ENCODE results near the gene KIRREL3. TPM values are rescaled to one million over a fixed set of nuclear protein-coding genes. Genes with fewer than 3 reads are reported as not detected.

Gene KIRREL3
- total and polyA plus RNA-seq, 3 experiments from 2014 or later, result not detected

GRCh38 chr11:126634963-126635362 lies 365.6 kb downstream of the KIRREL3 start:
- DNase-seq, result no peak
- Mint-ChIP-seq H3K4me1 (no peaks in the 10 kb centered on the region), H3K9me3 (no peaks in the 10 kb centered on the region), H3K27me3 (peaks cover 9 to 22% of the 10 kb centered on the region in 2 donors), H3K36me3 (no peaks in the 10 kb centered on the region), H3K4me3 (no peak overlapping the region), H3K27ac (no peak overlapping the region)
- no peaks in the 10 kb centered on the region for H3K27me3 ChIP-seq (ENCODE audit: insufficient read depth, low read length, poor library complexity, severe bottlenecking)
- no peaks in the 10 kb centered on the region for H3K36me3 ChIP-seq (ENCODE audit: insufficient read depth, low read length)
- POLR2A ChIA-PET, result no interaction called here
- H3K27ac ChIP-seq (ENCODE audit: low read depth, low read length), result no peak overlapping the region
- CTCF ChIA-PET, result no interaction called here
- H3K4me1 ChIP-seq (ENCODE audit: insufficient read depth, low read length), result no peaks in the 10 kb centered on the region
- no peak overlapping the region for H3K4me3 ChIP-seq (ENCODE audit: low read length)
- no peaks in the 10 kb centered on the region for H3K9me3 ChIP-seq (ENCODE audit: low read length)

GRCh38 chr11:126633330-126633729 lies 367.2 kb downstream of the KIRREL3 start:
- ChIA-PET CTCF (no interaction called here), POLR2A (no interaction called here)
- H3K4me3 ChIP-seq (ENCODE audit: low read length), result no peak overlapping the region

GRCh38 chr11:126630893-126631798 lies 369.4 kb downstream of the KIRREL3 start:
- Histone ChIP-seq H3K27me3 (ENCODE audit: insufficient read depth, low read length, poor library complexity, severe bottlenecking) (no peaks in the 10 kb centered on the region), H3K4me3 (ENCODE audit: low read length) (no peak overlapping the region), H3K9me3 (ENCODE audit: low read length) (no peaks in the 10 kb centered on the region), H3K27ac (ENCODE audit: low read depth, low read length) (no peak overlapping the region), H3K4me1 (ENCODE audit: insufficient read depth, low read length) (no peaks in the 10 kb centered on the region), H3K36me3 (ENCODE audit: insufficient read depth, low read length) (no peaks in the 10 kb centered on the region)
- Mint-ChIP-seq H3K36me3 (no peaks in the 10 kb centered on the region), H3K27ac (no peak overlapping the region), H3K27me3 (peaks cover 2 to 5% of the 10 kb centered on the region in 2 donors), H3K4me3 (no peak overlapping the region), H3K4me1 (no peaks in the 10 kb centered on the region), H3K9me3 (no peaks in the 10 kb centered on the region)
- ChIA-PET CTCF (no interaction called here), POLR2A (no interaction called here)
- DNase-seq, result no peak

More at GRCh38 chr11:126633330-126633729, 367.2 kb downstream of the KIRREL3 start:
- Mint-ChIP-seq H3K4me1 (no peaks in the 10 kb centered on the region), H3K9me3 (no peaks in the 10 kb centered on the region), H3K27me3 (peaks cover 10 to 13% of the 10 kb centered on the region in 2 donors), H3K36me3 (no peaks in the 10 kb centered on the region), H3K27ac (no peak overlapping the region), H3K4me3 (no peak overlapping the region)
- Histone ChIP-seq H3K27me3 (ENCODE audit: insufficient read depth, low read length, poor library complexity, severe bottlenecking) (no peaks in the 10 kb centered on the region), H3K36me3 (ENCODE audit: insufficient read depth, low read length) (no peaks in the 10 kb centered on the region), H3K9me3 (ENCODE audit: low read length) (no peaks in the 10 kb centered on the region), H3K4me1 (ENCODE audit: insufficient read depth, low read length) (no peaks in the 10 kb centered on the region), H3K27ac (ENCODE audit: low read depth, low read length) (no peak overlapping the region)
- DNase-seq, result no peak

GRCh38 chr11:126630488-126630887 lies 370.1 kb downstream of the KIRREL3 start:
- Histone ChIP-seq H3K27me3 (ENCODE audit: insufficient read depth, low read length, poor library complexity, severe bottlenecking) (no peaks in the 10 kb centered on the region), H3K27ac (ENCODE audit: low read depth, low read length) (no peak overlapping the region), H3K9me3 (ENCODE audit: low read length) (no peaks in the 10 kb centered on the region), H3K36me3 (ENCODE audit: insufficient read depth, low read length) (no peaks in the 10 kb centered on the region), H3K4me3 (ENCODE audit: low read length) (no peak overlapping the region), H3K4me1 (ENCODE audit: insufficient read depth, low read length) (no peaks in the 10 kb centered on the region)
- ChIA-PET POLR2A (no interaction called here), CTCF (no interaction called here)
- H3K27ac Mint-ChIP-seq, result no peak overlapping the region
- H3K4me1 Mint-ChIP-seq, result no peaks in the 10 kb centered on the region
- H3K27me3 Mint-ChIP-seq, result peaks cover under 1 to 2% of the 10 kb centered on the region in 2 donors
- no peaks in the 10 kb centered on the region for H3K36me3 Mint-ChIP-seq
- DNase-seq, result no peak
- peaks cover 0 to 2% (median 0%) of the 10 kb centered on the region in 5 donors for H3K9me3 Mint-ChIP-seq
- H3K4me3 Mint-ChIP-seq, result no peak overlapping the region

- Histone ChIP-seq H3K27ac (ENCODE audit: low read depth, low read length) (no peak overlapping the region), H3K9me3 (ENCODE audit: low read length) (no peaks in the 10 kb centered on the region), H3K36me3 (ENCODE audit: insufficient read depth, low read length) (no peaks in the 10 kb centered on the region), H3K27me3 (ENCODE audit: insufficient read depth, low read length, poor library complexity, severe bottlenecking) (no peaks in the 10 kb centered on the region), H3K4me1 (ENCODE audit: insufficient read depth, low read length) (no peaks in the 10 kb centered on the region), H3K4me3 (ENCODE audit: low read length) (no peak overlapping the region)
- Mint-ChIP-seq H3K27ac (no peak overlapping the region), H3K36me3 (no peaks in the 10 kb centered on the region), H3K9me3 (peaks cover 0 to 2% (median 0%) of the 10 kb centered on the region in 5 donors), H3K27me3 (peaks cover 0 to 2% of the 10 kb centered on the region in 2 donors), H3K4me1 (no peaks in the 10 kb centered on the region), H3K4me3 (no peak overlapping the region)
- ChIA-PET CTCF (no interaction called here), POLR2A (no interaction called here)
- DNase-seq, result no peak
Observed at GRCh38 chr11:126628790-126629621, 371.6 kb downstream of the KIRREL3 start.

- POLR2A ChIA-PET, result no interaction called here
Observed at GRCh38 chr11:126628450-126628789, 372.1 kb downstream of the KIRREL3 start.

GRCh38 chr11:126627421-126627820 lies 373.1 kb downstream of the KIRREL3 start:
- Mint-ChIP-seq H3K4me3 (no peak overlapping the region), H3K9me3 (peaks cover 0 to 2% (median 0%) of the 10 kb centered on the region in 5 donors)

More at GRCh38 chr11:126628450-126628789, 372.1 kb downstream of the KIRREL3 start:
- CTCF ChIA-PET, result no interaction called here
- Histone ChIP-seq H3K36me3 (ENCODE audit: insufficient read depth, low read length) (no peaks in the 10 kb centered on the region), H3K4me3 (ENCODE audit: low read length) (no peak overlapping the region), H3K27me3 (ENCODE audit: insufficient read depth, low read length, poor library complexity, severe bottlenecking) (no peaks in the 10 kb centered on the region), H3K4me1 (ENCODE audit: insufficient read depth, low read length) (no peaks in the 10 kb centered on the region), H3K9me3 (ENCODE audit: low read length) (no peaks in the 10 kb centered on the region), H3K27ac (ENCODE audit: low read depth, low read length) (no peak overlapping the region)
- Mint-ChIP-seq H3K4me1 (no peaks in the 10 kb centered on the region), H3K36me3 (no peaks in the 10 kb centered on the region), H3K27me3 (peaks cover 1 to 2% of the 10 kb centered on the region in 2 donors), H3K9me3 (peaks cover 0 to 2% (median 0%) of the 10 kb centered on the region in 5 donors), H3K4me3 (no peak overlapping the region), H3K27ac (no peak overlapping the region)
- DNase-seq, result no peak

GRCh38 chr11:126624506-126624905 lies 376.1 kb downstream of the KIRREL3 start:
- no peaks in the 10 kb centered on the region for H3K4me1 Mint-ChIP-seq
- CTCF ChIA-PET, result no interaction called here
- peaks cover 0 to 3% (median 0%) of the 10 kb centered on the region in 5 donors for H3K9me3 Mint-ChIP-seq

More at GRCh38 chr11:126627421-126627820, 373.1 kb downstream of the KIRREL3 start:
- no peaks in the 10 kb centered on the region for H3K36me3 Mint-ChIP-seq
- H3K9me3 ChIP-seq (ENCODE audit: low read length), result no peaks in the 10 kb centered on the region
- CTCF ChIA-PET, result no interaction called here
- no peak for DNase-seq
- no peaks in the 10 kb centered on the region for H3K4me1 Mint-ChIP-seq
- POLR2A ChIA-PET, result no interaction called here
- H3K27ac ChIP-seq (ENCODE audit: low read depth, low read length), result no peak overlapping the region
- no peaks in the 10 kb centered on the region for H3K4me1 ChIP-seq (ENCODE audit: insufficient read depth, low read length)
- no peak overlapping the region for H3K4me3 ChIP-seq (ENCODE audit: low read length)
- no peaks in the 10 kb centered on the region for H3K36me3 ChIP-seq (ENCODE audit: insufficient read depth, low read length)
- no peak overlapping the region for H3K27ac Mint-ChIP-seq
- no peaks in the 10 kb centered on the region for H3K27me3 ChIP-seq (ENCODE audit: insufficient read depth, low read length, poor library complexity, severe bottlenecking)
- peaks cover 2 to 4% of the 10 kb centered on the region in 2 donors for H3K27me3 Mint-ChIP-seq

More at GRCh38 chr11:126624506-126624905, 376.1 kb downstream of the KIRREL3 start:
- H3K9me3 ChIP-seq (ENCODE audit: low read length), result no peaks in the 10 kb centered on the region
- no peak overlapping the region for H3K4me3 ChIP-seq (ENCODE audit: low read length)
- Mint-ChIP-seq H3K27me3 (peaks cover 2 to 9% of the 10 kb centered on the region in 2 donors), H3K36me3 (peaks cover 0 to 1% (median 0%) of the 10 kb centered on the region in 3 donors), H3K27ac (no peak overlapping the region), H3K4me3 (no peak overlapping the region)
- H3K27ac ChIP-seq (ENCODE audit: low read depth, low read length), result no peak overlapping the region
- H3K27me3 ChIP-seq (ENCODE audit: insufficient read depth, low read length, poor library complexity, severe bottlenecking), result no peaks in the 10 kb centered on the region
- H3K36me3 ChIP-seq (ENCODE audit: insufficient read depth, low read length), result no peaks in the 10 kb centered on the region
- POLR2A ChIA-PET, result no interaction called here
- no peaks in the 10 kb centered on the region for H3K4me1 ChIP-seq (ENCODE audit: insufficient read depth, low read length)
- no peak for DNase-seq

Data from CD8-positive, alpha-beta memory T cell (primary cell).